Panc1 (cell line): Measurements from ENCODE around the gene LRRC71.

Experiments used
- CTCF ChIP-seq: fragments of 450-650 bp; IDR thresholded peaks from 2 replicates; pipeline ENCODE4 v1.5.1; 2017; ENCODE audit warnings: mild to moderate bottlenecking
- POLR2AphosphoS5 ChIP-seq: IDR thresholded peaks from 2 replicates; pipeline ENCODE4 v1.6.1; 2012; ENCODE audit warnings: mild to moderate bottlenecking, low read depth, low read length, moderate library complexity
- REST ChIP-seq, 2 experiments: IDR thresholded peaks; 2 replicates each; pipeline ENCODE4 v1.6.1; 2011 to 2012; ENCODE audit warnings: low read depth in 2 of 2, control low read depth in 1 of 2, low read length in 1 of 2, mild to moderate bottlenecking in 1 of 2, moderate library complexity in 1 of 2; ENCODE audit not compliant: insufficient read depth in 1 of 2
- SIN3A ChIP-seq: IDR thresholded peaks from 2 replicates; pipeline ENCODE4 v1.6.1; 2012; ENCODE audit warnings: low read depth, mild to moderate bottlenecking, low read length, moderate library complexity, borderline replicate concordance; ENCODE audit not compliant: insufficient read depth
- TCF7L2 ChIP-seq: IDR thresholded peaks from 2 replicates; pipeline ENCODE4 v1.6.1; 2011; ENCODE audit warnings: mild to moderate bottlenecking, low read depth, low read length, inconsistent platforms

GRCh38 chr1:156880473-156880872, 40.0 kb upstream of the LRRC71 start:
- TF ChIP-seq CTCF (no peak), POLR2AphosphoS5 (no peak), REST (IDR thresholded peaks at IDR 0.05; ENCODE audit: insufficient read depth in 1 of 2, low read depth in 2 of 2, low read length in 1 of 2) (no peak), SIN3A (no peak), TCF7L2 (no peak)
